ENCODE results near the gene DCAF6.

The DCAF6 gene

DNA sequence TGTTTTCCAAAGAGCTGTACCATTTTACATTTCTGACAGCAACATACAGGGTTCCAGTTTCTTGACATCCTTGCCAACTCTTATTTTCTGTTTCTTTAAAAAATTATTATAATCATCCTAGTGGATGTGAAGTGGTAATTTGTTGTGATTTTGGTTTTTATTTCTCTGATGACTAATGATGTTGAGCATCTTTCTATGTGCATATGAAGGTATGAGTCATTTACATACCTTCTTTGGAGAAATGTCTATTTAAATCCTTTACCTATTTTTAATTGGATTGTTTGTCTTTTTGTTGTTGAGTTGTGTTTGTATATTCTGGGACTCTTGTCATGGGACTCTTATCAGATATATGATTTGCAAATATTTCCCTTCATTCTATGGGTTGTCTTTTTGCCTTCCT is 21.2 kb downstream of the DCAF6 start:
- peaks cover 6% of the 10 kb centered on the region; the same call in 1 of the 2 replicates for H3K36me3 ChIP-seq
- no peaks in the 10 kb centered on the region; the same call in 1 of the 2 replicates for H3K4me1 ChIP-seq
- TF ChIP-seq, protein P1, sequence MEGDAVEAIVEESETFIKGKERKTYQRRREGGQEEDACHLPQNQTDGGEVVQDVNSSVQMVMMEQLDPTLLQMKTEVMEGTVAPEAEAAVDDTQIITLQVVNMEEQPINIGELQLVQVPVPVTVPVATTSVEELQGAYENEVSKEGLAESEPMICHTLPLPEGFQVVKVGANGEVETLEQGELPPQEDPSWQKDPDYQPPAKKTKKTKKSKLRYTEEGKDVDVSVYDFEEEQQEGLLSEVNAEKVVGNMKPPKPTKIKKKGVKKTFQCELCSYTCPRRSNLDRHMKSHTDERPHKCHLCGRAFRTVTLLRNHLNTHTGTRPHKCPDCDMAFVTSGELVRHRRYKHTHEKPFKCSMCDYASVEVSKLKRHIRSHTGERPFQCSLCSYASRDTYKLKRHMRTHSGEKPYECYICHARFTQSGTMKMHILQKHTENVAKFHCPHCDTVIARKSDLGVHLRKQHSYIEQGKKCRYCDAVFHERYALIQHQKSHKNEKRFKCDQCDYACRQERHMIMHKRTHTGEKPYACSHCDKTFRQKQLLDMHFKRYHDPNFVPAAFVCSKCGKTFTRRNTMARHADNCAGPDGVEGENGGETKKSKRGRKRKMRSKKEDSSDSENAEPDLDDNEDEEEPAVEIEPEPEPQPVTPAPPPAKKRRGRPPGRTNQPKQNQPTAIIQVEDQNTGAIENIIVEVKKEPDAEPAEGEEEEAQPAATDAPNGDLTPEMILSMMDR (IDR thresholded peaks at IDR 0.05; ENCODE audit: low read depth, low read length): no peak
- no peaks in the 10 kb centered on the region for H3K27me3 ChIP-seq
- no peaks in the 10 kb centered on the region for H3K9me3 ChIP-seq
- H3K4me3 ChIP-seq (ENCODE audit: low read depth, low read length): no peak overlapping the region
- DNase-seq: no peak

DNA sequence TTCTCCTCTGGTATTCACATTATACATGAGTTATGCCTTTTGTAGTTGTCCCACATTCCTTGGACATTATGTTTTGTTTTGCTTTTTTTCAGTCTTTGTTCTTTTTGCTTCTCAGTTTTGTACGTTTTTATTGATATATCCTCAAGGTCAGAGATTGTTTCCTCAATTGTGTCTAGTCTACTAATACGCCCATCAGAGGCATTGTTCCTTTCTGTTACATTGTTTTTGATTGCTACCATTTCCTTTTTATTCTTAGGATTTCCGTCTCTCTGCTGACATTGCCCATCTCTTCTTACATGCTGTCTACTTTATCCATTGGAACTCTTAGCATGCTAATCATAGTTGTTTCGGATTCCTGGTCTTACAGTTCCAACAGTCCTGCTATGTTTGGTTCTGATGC is 28.2 kb downstream of the DCAF6 start:
- TF ChIP-seq, protein P1 (IDR thresholded peaks at IDR 0.05; ENCODE audit: low read depth, low read length): no peak
- DNase-seq: no peak
- Histone ChIP-seq H3K4me3 (ENCODE audit: low read depth, low read length) (no peak overlapping the region), H3K9me3 (no peaks in the 10 kb centered on the region), H3K4me1 (no peaks in the 10 kb centered on the region; the same call in 1 of the 2 replicates), H3K27me3 (no peaks in the 10 kb centered on the region; the same call in 1 of the 2 replicates), H3K36me3 (0 out of 2 replicates have a peak, but pooled peaks cover 3% of the 10 kb centered on the region)

DNA sequence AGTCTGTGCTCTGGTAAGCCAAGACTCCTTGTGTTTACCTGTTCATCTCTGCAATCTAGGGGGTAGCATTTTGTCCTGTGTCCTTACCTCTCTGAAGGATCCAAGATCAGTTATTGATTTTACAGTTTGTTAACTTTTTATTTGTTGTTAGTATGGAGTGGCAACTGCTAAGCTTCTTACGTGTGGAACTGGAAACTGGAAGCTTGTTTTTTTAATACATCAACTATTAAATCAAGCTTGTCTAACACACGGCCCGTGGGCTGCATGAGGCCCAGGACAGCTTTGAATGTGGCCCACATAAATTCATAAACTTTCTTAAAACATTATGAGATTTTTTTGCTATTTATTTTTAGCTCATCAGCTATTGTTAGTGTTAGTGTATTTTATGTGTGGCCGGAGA is 29.6 kb downstream of the DCAF6 start:
- no peaks in the 10 kb centered on the region for H3K9me3 ChIP-seq
- no peak overlapping the region for H3K4me3 ChIP-seq (ENCODE audit: low read depth, low read length)
- no peaks in the 10 kb centered on the region for H3K4me1 ChIP-seq
- TF ChIP-seq, protein P1 (IDR thresholded peaks at IDR 0.05; ENCODE audit: low read depth, low read length): no peak
- 0 out of 2 replicates have a peak, but pooled peaks cover 3% of the 10 kb centered on the region for H3K36me3 ChIP-seq
- no peaks in the 10 kb centered on the region; the same call in 1 of the 2 replicates for H3K27me3 ChIP-seq
- no peak for DNase-seq

- H3K4me3 ChIP-seq (ENCODE audit: low read depth, low read length): no peak overlapping the region
- H3K36me3 ChIP-seq: 0 out of 2 replicates have a peak, but pooled peaks cover 3% of the 10 kb centered on the region
- TF ChIP-seq, protein P1 (IDR thresholded peaks at IDR 0.05; ENCODE audit: low read depth, low read length): no peak
- H3K4me1 ChIP-seq: no peaks in the 10 kb centered on the region; the same call in 1 of the 2 replicates
- DNase-seq: no peak
- no peaks in the 10 kb centered on the region for H3K9me3 ChIP-seq
- no peaks in the 10 kb centered on the region; the same call in 1 of the 2 replicates for H3K27me3 ChIP-seq
These were observed 32.1 kb downstream of the DCAF6 start for GRCh38 chr1:167968569-167968968.

- TF ChIP-seq, protein P1 (IDR thresholded peaks at IDR 0.05; ENCODE audit: low read depth, low read length): no peak
- no peak overlapping the region for H3K4me3 ChIP-seq (ENCODE audit: low read depth, low read length)
- no peaks in the 10 kb centered on the region; the same call in 1 of the 2 replicates for H3K4me1 ChIP-seq
- no peaks in the 10 kb centered on the region for H3K9me3 ChIP-seq
- no peak for DNase-seq
- H3K36me3 ChIP-seq: peaks cover 12% of the 10 kb centered on the region
- H3K27me3 ChIP-seq: no peaks in the 10 kb centered on the region
These were observed 37.3 kb downstream of the DCAF6 start for GRCh38 chr1:167973832-167974231.

DNA sequence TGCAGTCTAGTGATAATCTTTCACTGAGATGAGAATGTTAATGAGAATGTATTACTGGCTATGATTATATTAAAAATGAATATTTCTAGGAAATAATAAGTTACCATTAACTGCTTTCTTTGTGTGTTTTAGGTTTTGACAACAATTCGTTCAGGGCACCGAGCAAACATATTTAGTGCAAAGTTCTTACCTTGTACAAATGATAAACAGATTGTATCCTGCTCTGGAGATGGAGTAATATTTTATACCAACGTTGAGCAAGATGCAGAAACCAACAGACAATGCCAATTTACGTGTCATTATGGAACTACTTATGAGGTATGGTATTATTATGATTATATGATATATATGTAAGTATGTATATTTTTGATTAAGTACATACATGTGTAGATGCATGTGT is 38.2 kb downstream of the DCAF6 start:
- H3K36me3 ChIP-seq: peaks cover 12% of the 10 kb centered on the region
- no peaks in the 10 kb centered on the region for H3K9me3 ChIP-seq
- H3K27me3 ChIP-seq: no peaks in the 10 kb centered on the region
- H3K4me3 ChIP-seq (ENCODE audit: low read depth, low read length): no peak overlapping the region
- TF ChIP-seq, protein P1 (IDR thresholded peaks at IDR 0.05; ENCODE audit: low read depth, low read length): no peak
- no peaks in the 10 kb centered on the region; the same call in 1 of the 2 replicates for H3K4me1 ChIP-seq
- no peak for DNase-seq

Measured in BE2C (cell line).